Esophagus muscularis mucosa (tissue), 4 donors: ENCODE results near the gene ZBED4.

ENCODE experiments used
- EP300 ChIP-seq: sonication (generic); formaldehyde crosslinking; IDR thresholded peaks from one replicate; pipeline ENCODE4 v1.6.1; 2017; ENCODE audit warnings: antibody characterized with exemption
- POLR2A ChIP-seq: fragments of 450-650 bp; IDR thresholded peaks from one replicate; pipeline ENCODE4 v1.6.1; 2017; ENCODE audit warnings: antibody characterized with exemption, moderate library complexity, mild to moderate bottlenecking, low read depth
- POLR2AphosphoS5 ChIP-seq, 2 donors: sonication (generic); formaldehyde crosslinking; IDR thresholded peaks; one replicate each; pipeline ENCODE4 v1.6.1; 2017; ENCODE audit warnings: antibody characterized with exemption in 2 of 2
- TF ChIP-seq, protein P1 (sequence below), 3 experiments: fragments of 200-600 bp in 2 of 3; fragments of 450-650 bp in 1 of 3; sonication (generic) in 2 of 3; IDR thresholded peaks; one replicate each; pipeline ENCODE4 v1.5.1; 2017 to 2019; ENCODE audit warnings: antibody characterized with exemption in 3 of 3, mild to moderate bottlenecking in 2 of 3, moderate library complexity in 1 of 3

DNA sequence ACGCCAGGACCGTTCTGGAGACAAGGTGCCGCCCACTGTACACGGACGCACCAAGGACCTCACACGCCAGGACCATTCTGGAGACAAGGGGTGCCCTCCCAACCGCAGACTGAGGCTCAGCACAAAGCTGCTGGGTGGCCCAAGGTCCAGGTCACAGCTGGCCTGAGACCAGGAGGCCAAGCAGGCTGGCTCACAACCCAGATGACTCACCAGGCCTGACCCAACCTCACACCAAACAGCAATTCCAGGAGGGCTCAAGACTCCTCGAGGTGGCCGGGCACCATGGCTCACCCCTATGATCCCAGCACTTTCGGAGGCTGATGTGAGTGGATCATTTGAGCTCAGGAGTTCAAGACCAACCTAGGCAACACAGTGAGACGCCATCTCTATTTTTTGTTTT is 40.8 kb upstream of the ZBED4 start:
- TF ChIP-seq, protein P1, sequence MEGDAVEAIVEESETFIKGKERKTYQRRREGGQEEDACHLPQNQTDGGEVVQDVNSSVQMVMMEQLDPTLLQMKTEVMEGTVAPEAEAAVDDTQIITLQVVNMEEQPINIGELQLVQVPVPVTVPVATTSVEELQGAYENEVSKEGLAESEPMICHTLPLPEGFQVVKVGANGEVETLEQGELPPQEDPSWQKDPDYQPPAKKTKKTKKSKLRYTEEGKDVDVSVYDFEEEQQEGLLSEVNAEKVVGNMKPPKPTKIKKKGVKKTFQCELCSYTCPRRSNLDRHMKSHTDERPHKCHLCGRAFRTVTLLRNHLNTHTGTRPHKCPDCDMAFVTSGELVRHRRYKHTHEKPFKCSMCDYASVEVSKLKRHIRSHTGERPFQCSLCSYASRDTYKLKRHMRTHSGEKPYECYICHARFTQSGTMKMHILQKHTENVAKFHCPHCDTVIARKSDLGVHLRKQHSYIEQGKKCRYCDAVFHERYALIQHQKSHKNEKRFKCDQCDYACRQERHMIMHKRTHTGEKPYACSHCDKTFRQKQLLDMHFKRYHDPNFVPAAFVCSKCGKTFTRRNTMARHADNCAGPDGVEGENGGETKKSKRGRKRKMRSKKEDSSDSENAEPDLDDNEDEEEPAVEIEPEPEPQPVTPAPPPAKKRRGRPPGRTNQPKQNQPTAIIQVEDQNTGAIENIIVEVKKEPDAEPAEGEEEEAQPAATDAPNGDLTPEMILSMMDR (IDR thresholded peaks at IDR 0.05) = no peak
- no peak for TF ChIP-seq EP300
- no peak for TF ChIP-seq POLR2AphosphoS5 (IDR thresholded peaks at IDR 0.05)
- no peak for TF ChIP-seq POLR2A
